Cortex of kidney (tissue), 1 donor: ENCODE data around the gene IRAK2.
"Not testable (repeated sequence)": the region's sequence is repeated elsewhere in the genome, so short reads cannot be mapped to it uniquely, and the experiment has no call there.

Experiments used
- DNase-seq: peaks from one replicate; lab custom pipeline; 2025; lab: John Stamatoyannopoulos, UW

The IRAK2 gene

GRCh38 chr3:10160925-10161324, 3.8 kb upstream of the IRAK2 start:
- no peak for DNase-seq

- no peak for DNase-seq
Measured at GRCh38 chr3:10162185-10162584, 2.5 kb upstream of the IRAK2 start.

GRCh38 chr3:10164201-10164545, 546 bp upstream of the IRAK2 start:
- DNase-seq, result not testable (repeated sequence)

GRCh38 chr3:10166213-10166604, 1.5 kb downstream of the IRAK2 start:
- DNase-seq, result no peak

GRCh38 chr3:10169000-10169496, 4.3 kb downstream of the IRAK2 start:
- no peak for DNase-seq

- DNase-seq, result no peak
Measured at GRCh38 chr3:10170915-10171478, 6.3 kb downstream of the IRAK2 start.

- no peak for DNase-seq
Measured at GRCh38 chr3:10173095-10173925, 8.6 kb downstream of the IRAK2 start.

- no peak for DNase-seq
Measured at GRCh38 chr3:10173926-10174435, 9.3 kb downstream of the IRAK2 start.

GRCh38 chr3:10175334-10175733, 10.6 kb downstream of the IRAK2 start:
- DNase-seq, result not testable (repeated sequence)

- not testable (repeated sequence) for DNase-seq
Measured at GRCh38 chr3:10176150-10176549, 11.4 kb downstream of the IRAK2 start.

- DNase-seq, result no peak
Measured at GRCh38 chr3:10177737-10178136, 13.0 kb downstream of the IRAK2 start.

GRCh38 chr3:10178892-10179291, 14.2 kb downstream of the IRAK2 start:
- DNase-seq, result no peak

GRCh38 chr3:10180289-10180688, 15.6 kb downstream of the IRAK2 start:
- no peak for DNase-seq

- no peak for DNase-seq
Measured at GRCh38 chr3:10180738-10181295, 16.1 kb downstream of the IRAK2 start.

GRCh38 chr3:10182950-10183349, 18.2 kb downstream of the IRAK2 start:
- no peak for DNase-seq

- DNase-seq, result no peak
Measured at GRCh38 chr3:10184250-10184649, 19.5 kb downstream of the IRAK2 start.

GRCh38 chr3:10185804-10186762, 21.4 kb downstream of the IRAK2 start:
- no peak for DNase-seq

- DNase-seq, result no peak
Measured at GRCh38 chr3:10187290-10187876, 22.7 kb downstream of the IRAK2 start.

- DNase-seq, result no peak
Measured at GRCh38 chr3:10187944-10188343, 23.2 kb downstream of the IRAK2 start.

- no peak for DNase-seq
Measured at GRCh38 chr3:10188804-10189556, 24.3 kb downstream of the IRAK2 start.
